ENCODE results near the gene KCNMB2. TPM values are rescaled to one million over a fixed set of nuclear protein-coding genes. Genes with fewer than 3 reads are reported as not detected.

Gene KCNMB2
- polyA plus RNA-seq, 3 donors = not detected

DNA sequence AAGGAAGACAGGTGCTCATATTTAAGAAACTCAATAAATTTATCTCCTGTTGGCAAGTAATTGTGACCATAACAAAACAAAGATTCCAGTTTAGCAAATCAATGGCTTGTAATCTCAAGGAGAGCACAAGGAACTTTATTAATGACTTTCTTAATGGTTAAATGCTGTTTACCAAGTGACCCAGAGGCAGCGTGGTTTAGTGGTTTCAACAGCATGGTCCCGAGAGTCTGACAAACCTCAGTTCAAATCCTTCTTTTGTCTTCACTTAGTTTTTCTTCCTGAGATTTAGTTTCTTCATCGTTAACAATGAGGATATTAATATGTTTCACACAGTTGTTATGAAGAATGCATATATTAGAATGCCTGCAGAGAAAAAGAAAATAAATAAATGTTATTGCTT is 212.6 kb downstream of the KCNMB2 start:
- no peaks in the 10 kb centered on the region for H3K36me3 ChIP-seq (replicated peaks in 1 of 2; ENCODE audit: control insufficient read depth in 1 of 2, insufficient read depth in 2 of 2, low read length in 2 of 2)
- no peaks in the 10 kb centered on the region for H3K36me3 Mint-ChIP-seq
- DNase-seq = no peak
- H3K79me2 ChIP-seq (ENCODE audit: insufficient read depth, low read length) = no peaks in the 10 kb centered on the region
- intact Hi-C loops (cut with micrococcal nuclease) = no loop called here
- no peak overlapping the region for H3K4me2 ChIP-seq (replicated peaks; ENCODE audit: extremely low read depth, low read length, poor library complexity, severe bottlenecking)
- no peaks in the 10 kb centered on the region for H3K4me1 Mint-ChIP-seq
- no peaks in the 10 kb centered on the region for H3K27me3 Mint-ChIP-seq (ENCODE audit: low read depth in 3 of 3)
- H3K4me3 ChIP-seq (replicated peaks in 1 of 3; ENCODE audit: low read depth in 2 of 3, low read length in 3 of 3) = no peak overlapping the region
- H3K27ac ChIP-seq (ENCODE audit: low read depth in 1 of 2, low read length in 2 of 2) = no peak overlapping the region
- H3K27me3 ChIP-seq (ENCODE audit: control insufficient read depth in 2 of 2, insufficient read depth in 2 of 2, low read length in 2 of 2) = no peaks in the 10 kb centered on the region
- no peak overlapping the region for H3K27ac Mint-ChIP-seq
- no peaks in the 10 kb centered on the region for H3K4me1 ChIP-seq (ENCODE audit: control insufficient read depth in 1 of 2, insufficient read depth in 2 of 2, low read length in 2 of 2)
- TF ChIP-seq, protein P1, sequence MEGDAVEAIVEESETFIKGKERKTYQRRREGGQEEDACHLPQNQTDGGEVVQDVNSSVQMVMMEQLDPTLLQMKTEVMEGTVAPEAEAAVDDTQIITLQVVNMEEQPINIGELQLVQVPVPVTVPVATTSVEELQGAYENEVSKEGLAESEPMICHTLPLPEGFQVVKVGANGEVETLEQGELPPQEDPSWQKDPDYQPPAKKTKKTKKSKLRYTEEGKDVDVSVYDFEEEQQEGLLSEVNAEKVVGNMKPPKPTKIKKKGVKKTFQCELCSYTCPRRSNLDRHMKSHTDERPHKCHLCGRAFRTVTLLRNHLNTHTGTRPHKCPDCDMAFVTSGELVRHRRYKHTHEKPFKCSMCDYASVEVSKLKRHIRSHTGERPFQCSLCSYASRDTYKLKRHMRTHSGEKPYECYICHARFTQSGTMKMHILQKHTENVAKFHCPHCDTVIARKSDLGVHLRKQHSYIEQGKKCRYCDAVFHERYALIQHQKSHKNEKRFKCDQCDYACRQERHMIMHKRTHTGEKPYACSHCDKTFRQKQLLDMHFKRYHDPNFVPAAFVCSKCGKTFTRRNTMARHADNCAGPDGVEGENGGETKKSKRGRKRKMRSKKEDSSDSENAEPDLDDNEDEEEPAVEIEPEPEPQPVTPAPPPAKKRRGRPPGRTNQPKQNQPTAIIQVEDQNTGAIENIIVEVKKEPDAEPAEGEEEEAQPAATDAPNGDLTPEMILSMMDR (IDR thresholded peaks at IDR 0.05) = no peak
- no CpG with 5 or more reads among the region's 3 CpGs for WGBS (ENCODE audit: insufficient coverage)
- no peak overlapping the region for H3K4me3 Mint-ChIP-seq
- no peak overlapping the region for H2AFZ ChIP-seq (ENCODE audit: insufficient read depth, low read depth, low read length, poor library complexity, severe bottlenecking)
- no peak overlapping the region for H3K9ac ChIP-seq (ENCODE audit: insufficient read depth, low read length, poor library complexity, severe bottlenecking)
- H3K9me3 ChIP-seq (replicated peaks in 1 of 2; ENCODE audit: control insufficient read depth in 1 of 2, insufficient read depth in 1 of 2, low read length in 2 of 2) = peaks cover 9 to 11% of the 10 kb centered on the region in 2 donors
- peaks cover 0 to 7% (median 5%) of the 10 kb centered on the region in 7 donors for H3K9me3 Mint-ChIP-seq
- H4K20me1 ChIP-seq (ENCODE audit: insufficient read depth, low read length) = no peaks in the 10 kb centered on the region

DNA sequence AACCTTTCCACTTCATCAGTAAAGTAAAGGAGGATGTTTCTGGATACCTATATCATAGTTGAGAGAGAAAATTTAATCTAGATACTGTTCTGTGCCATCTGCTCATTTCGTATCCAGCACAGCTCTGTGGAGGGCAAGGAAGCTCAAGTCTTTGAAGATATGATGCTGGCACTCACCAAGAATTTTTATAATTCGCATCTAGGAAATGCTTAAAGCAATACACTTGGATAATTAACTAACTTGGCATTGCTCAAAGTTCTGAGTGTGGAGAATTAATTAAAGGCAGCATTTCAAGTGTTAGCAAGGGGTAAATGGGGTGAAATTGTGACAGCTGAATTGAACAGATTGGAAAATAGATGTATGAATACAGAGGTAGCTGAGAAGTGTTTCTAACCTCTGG is 213.2 kb downstream of the KCNMB2 start:
- Mint-ChIP-seq H3K27ac (no peak overlapping the region), H3K27me3 (ENCODE audit: low read depth in 3 of 3) (no peaks in the 10 kb centered on the region), H3K9me3 (peaks cover 0 to 7% (median 5%) of the 10 kb centered on the region in 7 donors), H3K36me3 (no peaks in the 10 kb centered on the region), H3K4me3 (no peak overlapping the region), H3K4me1 (no peaks in the 10 kb centered on the region)
- H3K9ac ChIP-seq (ENCODE audit: insufficient read depth, low read length, poor library complexity, severe bottlenecking) = no peak overlapping the region
- no peak overlapping the region for H3K27ac ChIP-seq (ENCODE audit: low read depth in 1 of 2, low read length in 2 of 2)
- TF ChIP-seq, protein P1 (IDR thresholded peaks at IDR 0.05) = no peak
- no peak overlapping the region for H3K4me3 ChIP-seq (replicated peaks in 1 of 3; ENCODE audit: low read depth in 2 of 3, low read length in 3 of 3)
- DNase-seq = no peak
- intact Hi-C loops (cut with micrococcal nuclease) = no loop called here
- H3K36me3 ChIP-seq (replicated peaks in 1 of 2; ENCODE audit: control insufficient read depth in 1 of 2, insufficient read depth in 2 of 2, low read length in 2 of 2) = no peaks in the 10 kb centered on the region
- no peaks in the 10 kb centered on the region for H3K79me2 ChIP-seq (ENCODE audit: insufficient read depth, low read length)
- H2AFZ ChIP-seq (ENCODE audit: insufficient read depth, low read depth, low read length, poor library complexity, severe bottlenecking) = no peak overlapping the region
- no peaks in the 10 kb centered on the region for H3K27me3 ChIP-seq (ENCODE audit: control insufficient read depth in 2 of 2, insufficient read depth in 2 of 2, low read length in 2 of 2)
- H4K20me1 ChIP-seq (ENCODE audit: insufficient read depth, low read length) = no peaks in the 10 kb centered on the region
- no CpG with 5 or more reads among the region's 2 CpGs for WGBS (ENCODE audit: insufficient coverage)
- peaks cover 9 to 10% of the 10 kb centered on the region in 2 donors for H3K9me3 ChIP-seq (replicated peaks in 1 of 2; ENCODE audit: control insufficient read depth in 1 of 2, insufficient read depth in 1 of 2, low read length in 2 of 2)
- H3K4me1 ChIP-seq (ENCODE audit: control insufficient read depth in 1 of 2, insufficient read depth in 2 of 2, low read length in 2 of 2) = no peaks in the 10 kb centered on the region
- H3K4me2 ChIP-seq (replicated peaks; ENCODE audit: extremely low read depth, low read length, poor library complexity, severe bottlenecking) = no peak overlapping the region
